ENCODE measurements around the gene JSRP1. TPM values are rescaled to one million over a fixed set of nuclear protein-coding genes. Genes with fewer than 3 reads are reported as not detected.
A peak's percentile ranks its signal among the peaks of the same experiment; 100 is the strongest.

JSRP1 gene
- total RNA-seq, 1 donor from 2014 or later = 3.5 TPM

GRCh38 chr19:2274185-2274711 is 18.0 kb upstream of the JSRP1 start:
- no peak for DNase-seq (ENCODE audit: low read depth)
- no peak for TF ChIP-seq CTCF (conservative IDR thresholded peaks at IDR 0.05; ENCODE audit: low read depth, low read length)
- H3K4me3 ChIP-seq (ENCODE audit: low read depth, low read length) = no peak overlapping the region

GRCh38 chr19:2273356-2274184 is 17.4 kb upstream of the JSRP1 start:
- H3K4me3 ChIP-seq (ENCODE audit: low read depth, low read length) = peak overlapping the region; percentile 29
- peak; percentile 81 for TF ChIP-seq CTCF (conservative IDR thresholded peaks at IDR 0.05; ENCODE audit: low read depth, low read length)
- DNase-seq (ENCODE audit: low read depth) = no peak

- peak overlapping the region; percentile 99 for H3K4me3 ChIP-seq (ENCODE audit: low read depth, low read length)
- no peak for TF ChIP-seq CTCF (conservative IDR thresholded peaks at IDR 0.05; ENCODE audit: low read depth, low read length)
- DNase-seq (ENCODE audit: low read depth) = no peak
These were observed 15.3 kb upstream of the JSRP1 start for GRCh38 chr19:2271234-2272103.

GRCh38 chr19:2270423-2271233 is 14.4 kb upstream of the JSRP1 start:
- no peak for TF ChIP-seq CTCF (conservative IDR thresholded peaks at IDR 0.05; ENCODE audit: low read depth, low read length)
- peak overlapping the region; percentile 99 for H3K4me3 ChIP-seq (ENCODE audit: low read depth, low read length)
- DNase-seq (ENCODE audit: low read depth) = no peak

GRCh38 chr19:2270157-2270422 is 13.9 kb upstream of the JSRP1 start:
- peak overlapping the region; percentile 99 for H3K4me3 ChIP-seq (ENCODE audit: low read depth, low read length)
- TF ChIP-seq CTCF (conservative IDR thresholded peaks at IDR 0.05; ENCODE audit: low read depth, low read length) = no peak
- DNase-seq (ENCODE audit: low read depth) = no peak

GRCh38 chr19:2269244-2270156 is 13.3 kb upstream of the JSRP1 start:
- peak; percentile 41 for DNase-seq (ENCODE audit: low read depth)
- no peak for TF ChIP-seq CTCF (conservative IDR thresholded peaks at IDR 0.05; ENCODE audit: low read depth, low read length)
- H3K4me3 ChIP-seq (ENCODE audit: low read depth, low read length) = peak overlapping the region; percentile 99

All from epithelial cell of proximal tubule (primary cell).